ENCODE data around the gene ASIC4.

DNA sequence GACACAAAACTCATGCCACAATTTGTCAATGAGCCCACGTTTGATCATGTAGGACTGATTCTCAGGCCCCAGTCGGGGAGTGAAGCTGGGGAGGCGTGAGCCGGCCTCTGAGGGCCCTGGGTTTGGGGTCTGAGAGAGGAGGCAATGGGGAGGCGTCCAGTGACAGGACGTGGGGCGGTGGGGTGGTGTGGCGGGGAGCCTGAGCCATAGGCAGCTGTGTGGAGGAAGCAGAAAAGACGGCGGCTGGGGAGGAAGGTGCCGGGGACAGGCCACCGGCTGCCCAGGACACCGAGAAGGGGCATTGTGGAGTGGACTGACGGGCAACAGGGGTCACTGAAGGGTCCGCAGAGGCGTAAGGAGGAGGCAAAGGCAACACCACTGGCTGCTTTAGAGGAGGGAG lies 22.1 kb downstream of the ASIC4 start:
- TF ChIP-seq ZNF416 (CRISPR knock-in tag; IDR thresholded peaks at IDR 0.05): no peak
- no peak for TF ChIP-seq FOXP4 (CRISPR knock-in tag; IDR thresholded peaks at IDR 0.05)
- TF ChIP-seq HMGXB4 (CRISPR knock-in tag; IDR thresholded peaks at IDR 0.05): no peak
- TF ChIP-seq RORB (CRISPR knock-in tag; IDR thresholded peaks at IDR 0.05): no peak
- TF ChIP-seq SOX15 (CRISPR knock-in tag; IDR thresholded peaks at IDR 0.05): no peak

Measured in WTC11 (cell line).